GM15510 (cell line): ENCODE data around the gene HMGN4.

Experiments
- POLR2A ChIP-seq: IDR thresholded peaks from 3 replicates; pipeline ENCODE4 v1.6.1; 2011; ENCODE audit warnings: borderline replicate concordance; ENCODE audit not compliant: insufficient read length; ENCODE audit errors: extremely low read depth

Gene HMGN4

GRCh38 chr6:26578279-26578678, 40.1 kb downstream of the HMGN4 start:
- TF ChIP-seq POLR2A = no peak

GRCh38 chr6:26578741-26579140, 40.6 kb downstream of the HMGN4 start:
- TF ChIP-seq POLR2A = no peak

DNA sequence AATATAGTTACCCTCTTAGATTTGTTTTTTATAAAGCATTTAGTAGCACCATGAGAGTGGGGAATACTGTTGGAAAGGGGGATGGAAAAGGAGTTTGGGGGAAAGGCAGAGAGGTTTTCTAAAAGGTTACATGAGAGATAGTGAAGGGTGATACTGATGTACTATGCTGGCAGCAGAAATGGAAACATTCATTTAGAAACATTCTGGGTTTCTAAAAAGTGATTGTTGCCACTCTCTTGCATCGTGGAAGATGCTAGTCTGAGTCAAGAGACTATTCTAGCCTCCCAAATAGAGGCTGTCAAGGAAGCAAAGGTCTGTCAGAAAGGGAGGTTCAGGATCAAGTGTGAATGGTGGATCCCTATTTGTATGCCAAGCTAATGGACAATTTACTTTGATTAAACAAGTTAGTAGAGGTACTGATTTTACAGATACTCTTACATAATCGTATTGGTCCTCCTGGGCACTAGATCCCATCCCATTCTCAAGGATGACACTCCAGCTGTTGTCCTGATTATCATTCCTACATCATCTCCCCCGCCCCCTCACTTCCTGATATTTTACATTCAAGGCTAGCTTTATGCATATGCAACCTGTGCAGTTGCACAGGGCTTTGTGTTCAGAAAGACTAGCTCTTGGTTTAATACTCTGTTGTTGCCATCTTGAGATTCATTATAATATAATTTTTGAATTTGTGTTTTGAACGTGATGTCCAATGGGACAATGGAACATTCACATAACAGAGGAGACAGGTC, 43.2 kb downstream of the HMGN4 start:
- no peak for TF ChIP-seq POLR2A

DNA sequence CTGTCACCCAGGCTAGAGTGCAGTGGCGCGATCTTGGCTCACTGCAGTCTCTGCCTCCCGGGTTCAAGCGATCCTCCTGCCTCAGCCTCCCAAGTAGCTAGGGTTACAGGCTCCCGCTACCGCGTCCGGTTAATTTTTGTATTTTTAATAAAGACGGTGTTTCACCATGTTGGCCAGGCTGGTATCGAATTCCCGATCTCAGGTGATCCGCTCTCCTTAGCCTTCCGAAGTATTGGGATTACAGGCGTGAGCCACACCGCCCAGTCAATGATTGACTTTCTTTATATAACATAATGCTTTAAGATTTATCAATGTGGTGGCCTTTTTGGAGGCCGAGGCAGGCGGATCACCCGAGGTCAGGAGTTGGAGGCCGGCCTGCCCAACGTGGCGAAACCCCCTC, 50.8 kb downstream of the HMGN4 start:
- TF ChIP-seq POLR2A = no peak

- no peak for TF ChIP-seq POLR2A
Observed at GRCh38 chr6:26592649-26593048, 54.5 kb downstream of the HMGN4 start.

DNA sequence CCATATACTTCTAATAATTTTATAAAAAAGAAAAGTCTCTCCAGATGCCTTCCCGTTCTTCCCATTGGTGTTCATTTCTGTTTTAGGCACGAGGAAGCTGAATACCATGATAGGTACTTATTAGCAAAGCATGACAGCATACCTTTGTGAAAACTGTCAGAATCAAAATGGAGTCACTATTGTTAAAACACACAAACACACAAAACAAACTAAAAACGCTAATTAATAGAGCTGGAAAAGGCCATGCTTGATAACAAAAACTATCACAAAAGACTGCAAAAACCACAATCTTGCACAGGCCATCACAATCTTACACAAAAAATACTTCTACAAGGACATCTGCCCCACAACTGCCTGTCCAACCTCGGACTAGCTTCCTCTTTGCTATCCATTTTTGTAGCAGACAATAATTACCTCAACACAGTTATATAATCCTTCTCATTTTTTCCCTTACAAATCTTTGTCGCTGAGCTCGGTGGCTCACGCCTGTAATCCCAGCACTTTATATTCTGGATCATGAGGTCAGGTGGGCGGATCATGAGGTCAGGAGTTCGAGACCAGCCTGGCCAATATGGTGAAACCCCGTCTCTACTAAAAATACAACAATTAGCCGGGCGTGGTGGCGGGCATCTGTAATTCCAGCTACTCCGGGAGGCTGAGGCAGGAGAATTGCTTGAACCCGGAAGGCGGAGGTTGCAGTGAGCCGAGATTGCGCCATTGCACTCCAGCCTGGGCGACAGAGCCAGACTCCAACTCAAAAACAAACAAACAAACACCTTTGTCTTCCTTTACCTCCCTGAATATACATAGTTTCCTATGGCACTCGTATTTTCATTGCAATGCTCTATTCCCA, 55.3 kb downstream of the HMGN4 start:
- TF ChIP-seq POLR2A = no peak

GRCh38 chr6:26594131-26594498, 55.9 kb downstream of the HMGN4 start:
- TF ChIP-seq POLR2A = no peak

DNA sequence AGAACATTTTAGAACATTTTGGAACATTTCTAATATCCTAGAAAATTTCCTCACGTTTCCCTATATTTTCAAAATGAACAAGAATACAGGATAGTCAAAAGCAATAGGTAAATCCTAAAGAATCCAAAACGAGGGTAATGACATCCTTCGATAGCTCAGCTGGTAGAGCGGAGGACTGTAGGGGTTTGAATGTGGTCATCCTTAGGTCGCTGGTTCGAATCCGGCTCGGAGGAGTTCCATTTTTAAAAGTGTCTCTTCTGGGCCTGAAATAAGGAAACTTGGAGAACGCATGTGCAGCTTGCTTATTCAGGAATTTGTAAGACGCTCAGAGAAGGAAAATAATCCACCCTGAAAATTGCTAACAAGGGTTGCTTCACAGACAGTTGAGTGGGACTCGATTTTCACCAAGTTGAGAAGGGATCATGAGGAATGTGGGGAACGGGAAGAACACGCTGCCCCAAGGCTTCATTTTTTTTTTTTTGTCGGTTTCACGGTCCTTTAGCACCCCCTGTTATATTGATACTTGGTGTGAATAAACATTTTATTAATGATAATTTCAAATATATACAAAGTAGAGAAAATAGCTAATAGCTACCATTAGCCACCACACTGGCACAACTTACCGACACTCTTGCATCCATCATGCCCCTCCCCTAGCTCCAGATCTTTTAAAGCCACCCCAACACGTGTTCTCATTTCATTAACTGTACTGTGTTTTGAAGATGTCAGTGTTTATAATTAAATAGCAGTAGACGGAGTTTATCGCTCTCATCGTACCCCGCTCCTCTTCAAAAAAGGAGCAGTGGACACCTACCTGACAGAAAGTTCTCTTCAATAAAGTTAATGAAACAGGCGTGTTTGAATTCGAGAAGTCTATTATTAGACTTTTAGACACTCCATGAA, 56.8 kb downstream of the HMGN4 start:
- TF ChIP-seq POLR2A = no peak

- TF ChIP-seq POLR2A = no peak
Observed at GRCh38 chr6:26595669-26596269, 57.6 kb downstream of the HMGN4 start.
